D721Med (cell line): Measurements from ENCODE around the gene CD80.

ENCODE experiments used
- DNase-seq: peaks from one replicate; pipeline ENCODE4 v3.0.0; 2011; ENCODE audit warnings: low spot score; ENCODE audit not compliant: insufficient read length
- FAIRE-seq: peaks from 2 replicates; lab custom pipeline; 2011; peaks lifted over from hg19 to GRCh38; lab: Jason Lieb, UNC
- CTCF ChIP-seq: IDR thresholded peaks from 2 replicates; pipeline ENCODE4 v1.5.1; 2012; ENCODE audit warnings: mild to moderate bottlenecking, control low read depth; ENCODE audit not compliant: insufficient read depth; ENCODE audit errors: missing control alignments

CD80 gene

GRCh38 chr3:119498186-119499011, 61.0 kb downstream of the CD80 start, which contains the start of gene TIMMDC1:
TSS of gene TIMMDC1 (plus strand) at chr3:119498547. CDS start at chr3:119498734, 187 bp downstream.
- TF ChIP-seq CTCF = no peak
- DNase-seq = peak; percentile 63
- FAIRE-seq = no peak

GRCh38 chr3:119497820-119498185, 61.6 kb downstream of the CD80 start:
- no peak for FAIRE-seq

GRCh38 chr3:119494597-119494996, 64.8 kb downstream of the CD80 start:
- DNase-seq (no peak), FAIRE-seq (no peak)
- TF ChIP-seq CTCF = no peak

More at GRCh38 chr3:119497820-119498185, 61.6 kb downstream of the CD80 start:
- no peak for DNase-seq
- no peak for TF ChIP-seq CTCF

GRCh38 chr3:119492810-119493209, 66.6 kb downstream of the CD80 start:
- no peak for TF ChIP-seq CTCF
- FAIRE-seq (no peak), DNase-seq (no peak)

- TF ChIP-seq CTCF = no peak
- no peak for DNase-seq
- peak; percentile 16 for FAIRE-seq
These were observed 67.3 kb downstream of the CD80 start for GRCh38 chr3:119492128-119492527.

GRCh38 chr3:119490153-119490552, 69.3 kb downstream of the CD80 start:
- DNase-seq (no peak), FAIRE-seq (no peak)
- TF ChIP-seq CTCF = no peak

- no peak for TF ChIP-seq CTCF
- no peak for FAIRE-seq
- DNase-seq = no peak
These were observed 73.9 kb downstream of the CD80 start for GRCh38 chr3:119485563-119485962.
